Activated CD4-positive, alpha-beta memory T cell treated with anti-CD3 and anti-CD28 coated beads for 36 hours (primary cell): ENCODE data around the gene LEMD3. TPM values are rescaled to one million over a fixed set of nuclear protein-coding genes. Genes with fewer than 3 reads are reported as not detected.

Experiments used
- CTCF ChIA-PET: fragments of 350-600 bp; sonication (Branson Sonifier 250); formaldehyde crosslinking; loops from one replicate; lab custom pipeline; 2021; ENCODE audit warnings: antibody characterized with exemption, inconsistent platforms; lab: Charles Lee
- POLR2A ChIA-PET: fragments of 350-600 bp; sonication (Branson Sonifier 250); formaldehyde crosslinking; loops from one replicate; lab custom pipeline; 2021; ENCODE audit warnings: antibody characterized with exemption; lab: Charles Lee
- DNase-seq: peaks from one replicate; pipeline ENCODE4 v3.0.0-alpha.2; 2020
- H3K27ac Mint-ChIP-seq: one replicate; pipeline ENCODE4 v1.8.0; 2021; ENCODE audit warnings: mixed read lengths
- H3K27me3 Mint-ChIP-seq: one replicate; pipeline ENCODE4 v1.8.0; 2021; ENCODE audit warnings: mixed read lengths
- H3K36me3 Mint-ChIP-seq: one replicate; pipeline ENCODE4 v1.8.0; 2021; ENCODE audit warnings: mixed read lengths
- H3K4me1 Mint-ChIP-seq: one replicate; pipeline ENCODE4 v1.8.0; 2021; ENCODE audit warnings: low read depth, mixed read lengths
- H3K4me3 Mint-ChIP-seq: one replicate; pipeline ENCODE4 v1.8.0; 2021; ENCODE audit warnings: mild to moderate bottlenecking, mixed read lengths
- H3K9me3 Mint-ChIP-seq: one replicate; pipeline ENCODE4 v1.8.0; 2021; ENCODE audit warnings: mixed read lengths
- intact Hi-C: fragments of 100-400 bp; cut with micrococcal nuclease; formaldehyde crosslinking; loops from one replicate; pipeline ENCODE4 v1.15.1; 2023
- total RNA-seq, 2 experiments: library from RNA; stranded (reverse); gene quantifications; one replicate each; pipeline ENCODE4 v1.2.3, GENCODE V29; 2021

LEMD3 gene
- total RNA-seq, 2 experiments from 2014 or later, result 16.5 to 19.5 TPM

- Mint-ChIP-seq H3K4me3 (no peak overlapping the region), H3K27ac (no peak overlapping the region), H3K27me3 (no peaks in the 10 kb centered on the region), H3K9me3 (peaks cover 18% of the 10 kb centered on the region), H3K36me3 (peaks cover 50% of the 10 kb centered on the region), H3K4me1 (peaks cover 54% of the 10 kb centered on the region)
- no peak for DNase-seq
- ChIA-PET POLR2A (interaction anchor here (1.5 kb wide), 1 partner anchor 26 kb away, joined by 3 read pairs; the partner anchor contains the start of gene LEMD3), CTCF (interaction anchor here (0.8 kb wide), 1 partner anchor 15 kb away, joined by 4 read pairs; no protein-coding TSS in a partner anchor)
- intact Hi-C loops, result no loop called here
Measured at GRCh38 chr12:65194949-65195348, 25.6 kb downstream of the LEMD3 start.

GRCh38 chr12:65195387-65196055 lies 26.1 kb downstream of the LEMD3 start:
- ChIA-PET CTCF (interaction anchor here (0.5 to 1.5 kb wide), 3 partner anchors 14 to 310 kb away, joined by 3 to 5 read pairs (median 4); no protein-coding TSS in a partner anchor), POLR2A (interaction anchor here (0.6 to 1.5 kb wide), 2 partner anchors 26 to 1107 kb away, joined by 3 read pairs; partner anchors contain the start of genes HELB and LEMD3)
- Mint-ChIP-seq H3K9me3 (peaks cover 18% of the 10 kb centered on the region), H3K4me1 (peaks cover 57% of the 10 kb centered on the region), H3K4me3 (no peak overlapping the region), H3K27me3 (no peaks in the 10 kb centered on the region), H3K27ac (no peak overlapping the region), H3K36me3 (peaks cover 51% of the 10 kb centered on the region)
- no peak for DNase-seq
- intact Hi-C loops, result no loop called here

GRCh38 chr12:65196762-65197567 lies 27.6 kb downstream of the LEMD3 start:
- ChIA-PET POLR2A (no interaction called here), CTCF (interaction anchor here (1.5 to 1.6 kb wide), 2 partner anchors 13 to 35 kb away, joined by 5 to 10 read pairs; no protein-coding TSS in a partner anchor)
- Mint-ChIP-seq H3K4me1 (peaks cover 57% of the 10 kb centered on the region), H3K9me3 (peaks cover 18% of the 10 kb centered on the region), H3K27ac (peak overlapping the region; percentile 54), H3K36me3 (peaks cover 51% of the 10 kb centered on the region), H3K27me3 (no peaks in the 10 kb centered on the region), H3K4me3 (no peak overlapping the region)
- no peak for DNase-seq
- intact Hi-C loops, result no loop called here

GRCh38 chr12:65199604-65200003 lies 30.2 kb downstream of the LEMD3 start:
- CTCF ChIA-PET, result no interaction called here
- no peaks in the 10 kb centered on the region for H3K27me3 Mint-ChIP-seq
- DNase-seq, result no peak
- POLR2A ChIA-PET, result no interaction called here
- peaks cover 18% of the 10 kb centered on the region for H3K9me3 Mint-ChIP-seq
- H3K4me3 Mint-ChIP-seq, result no peak overlapping the region
- H3K36me3 Mint-ChIP-seq, result peaks cover 43% of the 10 kb centered on the region
- intact Hi-C loops, result no loop called here
- peaks cover 59% of the 10 kb centered on the region for H3K4me1 Mint-ChIP-seq
- H3K27ac Mint-ChIP-seq, result no peak overlapping the region

- no peak for DNase-seq
- Mint-ChIP-seq H3K4me3 (no peak overlapping the region), H3K9me3 (peaks cover 15% of the 10 kb centered on the region), H3K27ac (no peak overlapping the region), H3K4me1 (peaks cover 64% of the 10 kb centered on the region), H3K27me3 (no peaks in the 10 kb centered on the region), H3K36me3 (peaks cover 41% of the 10 kb centered on the region)
- ChIA-PET CTCF (no interaction called here), POLR2A (no interaction called here)
- intact Hi-C loops, result no loop called here
Measured at GRCh38 chr12:65200007-65200665, 30.8 kb downstream of the LEMD3 start.

- Mint-ChIP-seq H3K9me3 (no peaks in the 10 kb centered on the region), H3K27me3 (no peaks in the 10 kb centered on the region), H3K27ac (no peak overlapping the region), H3K36me3 (peaks cover 20% of the 10 kb centered on the region), H3K4me3 (no peak overlapping the region), H3K4me1 (peaks cover 66% of the 10 kb centered on the region)
- CTCF ChIA-PET, result no interaction called here
- intact Hi-C loops, result no loop called here
- POLR2A ChIA-PET, result interaction anchor here (0.6 kb wide), 1 partner anchor 1038 kb away, joined by 3 read pairs; no protein-coding TSS in a partner anchor
- DNase-seq, result no peak
Measured at GRCh38 chr12:65203376-65203775, 34.0 kb downstream of the LEMD3 start.

- Mint-ChIP-seq H3K27me3 (no peaks in the 10 kb centered on the region), H3K4me1 (peaks cover 74% of the 10 kb centered on the region), H3K36me3 (peaks cover 16% of the 10 kb centered on the region), H3K27ac (no peak overlapping the region), H3K9me3 (no peaks in the 10 kb centered on the region), H3K4me3 (no peak overlapping the region)
- CTCF ChIA-PET, result no interaction called here
- POLR2A ChIA-PET, result no interaction called here
- no peak for DNase-seq
- intact Hi-C loops, result no loop called here
Measured at GRCh38 chr12:65204886-65205525, 35.6 kb downstream of the LEMD3 start.

GRCh38 chr12:65205886-65206285 lies 36.5 kb downstream of the LEMD3 start:
- Mint-ChIP-seq H3K4me1 (peaks cover 65% of the 10 kb centered on the region), H3K36me3 (peaks cover 8% of the 10 kb centered on the region), H3K9me3 (no peaks in the 10 kb centered on the region), H3K4me3 (no peak overlapping the region), H3K27me3 (no peaks in the 10 kb centered on the region), H3K27ac (no peak overlapping the region)
- DNase-seq, result no peak
- intact Hi-C loops, result no loop called here
- POLR2A ChIA-PET, result no interaction called here
- CTCF ChIA-PET, result no interaction called here

- Mint-ChIP-seq H3K27ac (no peak overlapping the region), H3K27me3 (no peaks in the 10 kb centered on the region), H3K36me3 (peaks cover 3% of the 10 kb centered on the region), H3K9me3 (no peaks in the 10 kb centered on the region), H3K4me3 (no peak overlapping the region), H3K4me1 (peaks cover 56% of the 10 kb centered on the region)
- intact Hi-C loops, result loop anchor here (2.0 kb wide), 1 partner anchor 39 kb away; the partner anchor contains the start of gene LEMD3
- no peak for DNase-seq
- POLR2A ChIA-PET, result no interaction called here
- CTCF ChIA-PET, result no interaction called here
Measured at GRCh38 chr12:65208125-65208524, 38.7 kb downstream of the LEMD3 start.

GRCh38 chr12:65208964-65209654 lies 39.7 kb downstream of the LEMD3 start:
- Mint-ChIP-seq H3K36me3 (peaks cover 9% of the 10 kb centered on the region), H3K4me3 (no peak overlapping the region), H3K27ac (no peak overlapping the region), H3K4me1 (peaks cover 50% of the 10 kb centered on the region), H3K9me3 (no peaks in the 10 kb centered on the region), H3K27me3 (no peaks in the 10 kb centered on the region)
- ChIA-PET POLR2A (no interaction called here), CTCF (interaction anchor here (0.6 to 1.1 kb wide), 4 partner anchors 13 to 23 kb away, joined by 3 to 5 read pairs (median 4); no protein-coding TSS in a partner anchor)
- DNase-seq, result no peak
- intact Hi-C loops, result loop anchor here (2.0 kb wide), 1 partner anchor 40 kb away; the partner anchor contains the start of gene LEMD3

- no peak for DNase-seq
- peaks cover 15% of the 10 kb centered on the region for H3K36me3 Mint-ChIP-seq
- no peak overlapping the region for H3K4me3 Mint-ChIP-seq
- H3K27ac Mint-ChIP-seq, result peak overlapping the region; percentile 23
- CTCF ChIA-PET, result interaction anchor here (0.6 to 1.1 kb wide), 4 partner anchors 13 to 23 kb away, joined by 3 to 5 read pairs (median 4); no protein-coding TSS in a partner anchor
- intact Hi-C loops, result loop anchor here (2.0 kb wide), 1 partner anchor 41 kb away; the partner anchor contains the start of gene LEMD3
- POLR2A ChIA-PET, result no interaction called here
- no peaks in the 10 kb centered on the region for H3K27me3 Mint-ChIP-seq
- no peaks in the 10 kb centered on the region for H3K9me3 Mint-ChIP-seq
- H3K4me1 Mint-ChIP-seq, result peaks cover 45% of the 10 kb centered on the region
Measured at GRCh38 chr12:65209655-65210043, 40.3 kb downstream of the LEMD3 start.
